C4-2B (cell line): ENCODE measurements around the gene THRB.

Experiments used
- H3K27ac ChIP-seq: fragments of 450-650 bp; 2 replicates; pipeline ENCODE4 v1.5.1; 2017
- CTCF ChIP-seq: fragments of 450-650 bp; conservative IDR thresholded peaks from 2 replicates; pipeline ENCODE4 v1.5.1; 2017; ENCODE audit warnings: mild to moderate bottlenecking
- ZFX ChIP-seq: fragments of 450-650 bp; IDR thresholded peaks from 2 replicates; pipeline ENCODE4 v1.6.1; 2017

The THRB gene

DNA sequence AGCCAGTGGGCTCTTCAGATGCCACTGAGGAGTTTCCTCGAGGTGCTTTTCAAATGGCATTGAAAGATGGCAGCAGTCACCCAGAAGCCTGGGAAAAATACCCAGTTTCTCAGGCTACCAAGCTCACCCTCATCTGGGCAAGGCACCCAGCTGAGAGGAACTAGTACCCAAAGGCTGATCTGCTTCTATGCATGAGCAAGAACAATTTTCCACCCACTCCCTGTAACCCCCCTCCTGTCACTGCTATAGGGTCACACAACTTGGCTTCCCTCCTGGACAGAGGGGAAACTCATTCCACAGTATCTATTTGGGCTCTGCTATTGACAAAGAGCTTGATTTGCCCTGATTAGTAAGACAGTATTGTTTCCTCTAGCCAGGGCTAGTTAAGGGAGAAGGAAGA is 31.9 kb downstream of the THRB start:
- H3K27ac ChIP-seq = no peak overlapping the region
- TF ChIP-seq ZFX (no peak), CTCF (no peak)

DNA sequence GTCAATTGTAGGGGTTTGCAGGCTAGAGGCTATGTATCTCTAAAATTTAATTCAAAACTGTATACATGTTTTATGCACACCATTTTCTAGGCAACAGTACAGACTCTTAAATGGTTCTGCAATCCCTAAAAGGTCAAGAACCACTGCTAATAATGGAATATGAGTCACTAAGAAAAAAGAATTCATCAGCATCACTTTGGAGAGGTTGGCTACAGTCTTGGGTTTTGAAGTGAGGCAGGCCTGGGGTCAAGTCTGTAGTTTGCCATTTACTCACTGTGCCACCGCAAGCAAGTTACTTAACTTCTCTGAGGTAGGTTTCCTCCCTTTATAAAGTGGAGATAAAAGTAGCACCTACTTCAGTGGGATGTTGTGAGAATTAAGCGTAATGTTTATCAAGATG is 33.7 kb downstream of the THRB start:
- TF ChIP-seq ZFX (no peak), CTCF (no peak)
- H3K27ac ChIP-seq = no peak overlapping the region

DNA sequence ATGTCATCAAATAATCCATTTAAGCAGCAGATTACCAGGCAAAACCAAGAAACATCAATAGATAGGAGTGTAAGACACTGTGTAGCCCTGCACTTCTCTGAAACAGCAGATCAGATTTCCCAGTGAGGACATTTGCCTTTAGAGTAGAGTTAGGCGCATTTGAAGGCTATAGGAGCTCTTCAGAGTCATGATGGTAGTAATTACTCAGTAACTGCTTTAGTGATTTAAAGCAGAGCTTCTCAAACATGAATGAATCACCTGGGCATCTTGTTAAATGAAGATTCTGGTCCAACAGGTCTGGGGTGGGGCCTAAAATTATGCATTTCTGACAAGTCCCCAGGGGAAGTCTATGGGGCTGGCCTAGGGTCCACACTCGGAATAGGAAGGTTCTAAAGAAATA is 36.9 kb downstream of the THRB start:
- H3K27ac ChIP-seq = no peak overlapping the region
- TF ChIP-seq ZFX = no peak
- no peak for TF ChIP-seq CTCF

DNA sequence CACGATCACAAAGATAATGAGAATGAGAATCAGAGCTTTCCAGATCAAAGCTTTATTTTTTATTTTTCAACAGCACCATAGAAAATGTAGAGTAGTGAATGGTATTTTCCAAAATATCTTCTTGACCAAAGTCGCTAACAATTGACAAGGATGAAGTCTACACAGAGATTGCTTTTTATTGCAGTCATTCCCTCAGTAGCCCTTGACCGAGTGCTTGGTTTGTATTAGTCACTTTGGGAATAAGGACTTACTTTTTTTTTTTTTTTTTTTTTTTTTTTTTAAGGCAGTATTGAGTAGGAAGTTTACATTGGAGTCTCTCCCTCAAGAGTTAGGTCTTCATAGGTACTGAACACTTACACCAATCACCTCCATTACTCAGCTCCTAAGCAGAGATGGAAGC is 39.8 kb downstream of the THRB start:
- no peak overlapping the region for H3K27ac ChIP-seq
- TF ChIP-seq CTCF = no peak
- TF ChIP-seq ZFX = no peak

- H3K27ac ChIP-seq = no peak overlapping the region
- no peak for TF ChIP-seq ZFX
- TF ChIP-seq CTCF = no peak
Observed at GRCh38 chr3:24454393-24454792, 40.3 kb downstream of the THRB start.

DNA sequence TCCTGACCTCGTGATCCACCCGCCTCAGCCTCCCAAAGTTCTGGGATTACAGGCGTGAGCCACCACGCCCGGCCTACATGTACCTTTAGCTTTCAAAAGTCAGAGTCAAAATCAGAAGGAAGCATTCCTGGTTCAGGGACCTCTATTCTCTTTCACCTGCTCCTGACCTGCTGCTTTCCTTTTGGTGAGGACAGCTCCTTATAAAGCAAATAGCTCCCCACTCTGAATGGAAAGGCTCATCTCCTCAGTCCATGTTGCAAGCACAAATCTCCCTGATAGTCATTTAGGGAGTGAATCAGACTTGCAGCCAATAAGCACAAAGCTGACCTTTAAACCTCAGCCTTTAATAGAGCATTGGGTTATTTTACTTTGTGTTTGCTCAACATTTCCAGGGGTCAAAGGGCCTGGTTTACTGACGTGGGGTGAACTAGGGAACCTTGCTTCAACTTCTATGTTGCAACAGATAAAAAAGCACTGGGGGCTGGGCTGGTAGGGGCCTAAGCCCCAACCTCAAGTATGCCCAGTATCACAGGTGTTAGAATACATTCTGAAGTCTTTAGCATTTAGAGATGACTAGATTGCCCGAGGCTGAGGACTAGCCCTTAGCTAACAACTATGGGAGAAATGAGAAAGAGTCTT is 43.1 kb downstream of the THRB start:
- TF ChIP-seq ZFX (no peak), CTCF (no peak)
- no peak overlapping the region for H3K27ac ChIP-seq

DNA sequence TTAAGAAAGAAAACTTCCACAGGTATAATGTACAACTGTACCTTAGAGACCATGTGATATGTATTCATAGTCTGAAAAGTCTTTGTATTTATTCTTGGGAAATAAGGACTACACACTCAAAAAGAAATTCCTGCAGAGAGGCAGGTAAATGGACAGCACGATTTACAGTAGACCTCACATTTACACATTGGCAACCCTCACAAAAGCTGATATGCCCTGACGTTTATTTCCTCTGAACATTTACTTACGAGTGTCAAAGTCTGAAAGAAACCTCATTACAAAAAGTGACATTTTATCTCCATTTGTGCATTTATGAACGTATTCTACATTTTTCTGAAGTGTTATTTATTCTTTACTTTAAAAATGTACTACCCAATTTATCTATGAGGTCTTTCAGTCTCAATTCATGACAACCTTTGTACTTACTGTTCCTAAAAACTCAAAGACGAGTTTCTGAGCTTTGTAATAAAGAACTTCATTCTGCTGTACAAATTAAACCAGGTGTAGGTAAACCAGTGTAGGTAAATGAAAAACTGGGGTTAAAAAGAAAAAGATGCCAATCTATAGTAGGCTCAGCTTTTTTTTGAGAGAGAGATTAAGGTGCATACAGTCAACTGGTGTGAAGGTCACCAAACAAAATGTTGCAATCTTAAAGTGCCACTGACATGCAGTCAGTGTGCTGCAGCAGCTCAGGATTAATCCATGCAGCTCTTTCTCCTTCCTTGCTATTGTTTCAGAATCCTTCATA is 44.3 kb downstream of the THRB start:
- no peak for TF ChIP-seq ZFX
- TF ChIP-seq CTCF = no peak
- no peak overlapping the region for H3K27ac ChIP-seq
